Retinal pigment epithelial cell (primary cell): ENCODE data around the gene ADAMTS4.
A peak's percentile ranks its signal among the peaks of the same experiment; 100 is the strongest.
"Not testable (repeated sequence)": the region's sequence is repeated elsewhere in the genome, so short reads cannot be mapped to it uniquely, and the experiment has no call there.

ENCODE experiments used
- DNase-seq: peaks from one replicate; pipeline ENCODE4 v3.0.0-alpha.2; 2010; ENCODE audit warnings: low read depth
- H3K4me3 ChIP-seq: 2 replicates; pipeline ENCODE4 v1.5.1; 2011; ENCODE audit warnings: mild to moderate bottlenecking, low read length, control low read depth, moderate library complexity
- CTCF ChIP-seq: conservative IDR thresholded peaks from 2 replicates; pipeline ENCODE4 v1.5.1; 2011; ENCODE audit warnings: low read depth, low read length, control low read depth, inconsistent platforms

ADAMTS4 gene

GRCh38 chr1:161225534-161226319 lies 26.9 kb upstream of the ADAMTS4 start, which contains the start of gene TOMM40L:
TSS of gene TOMM40L (plus strand) at chr1:161226060. CDS start at chr1:161226490, 430 bp downstream.
- peak; percentile 57 for TF ChIP-seq CTCF
- H3K4me3 ChIP-seq = peak within 1 kb of the TSS; percentile 95
- peak; percentile 95 for DNase-seq

- TF ChIP-seq CTCF = no peak
- no peak overlapping the region for H3K4me3 ChIP-seq
- no peak for DNase-seq
Measured at GRCh38 chr1:161225178-161225533, 26.3 kb upstream of the ADAMTS4 start.

- not testable (repeated sequence) for H3K4me3 ChIP-seq, DNase-seq
Measured at GRCh38 chr1:161224695-161225087, 25.8 kb upstream of the ADAMTS4 start.

GRCh38 chr1:161223805-161224694 lies 25.2 kb upstream of the ADAMTS4 start:
- DNase-seq = no peak
- no peak overlapping the region for H3K4me3 ChIP-seq
- TF ChIP-seq CTCF = no peak

GRCh38 chr1:161222175-161223019 lies 23.5 kb upstream of the ADAMTS4 start:
- TF ChIP-seq CTCF = no peak
- DNase-seq = no peak
- no peak overlapping the region for H3K4me3 ChIP-seq

- no peak for DNase-seq
- no peak overlapping the region for H3K4me3 ChIP-seq
- no peak for TF ChIP-seq CTCF
Measured at GRCh38 chr1:161220002-161220401, 21.1 kb upstream of the ADAMTS4 start.
